K562 (cell line): Measurements from ENCODE around the gene MYRIP. TPM values are rescaled to one million over a fixed set of nuclear protein-coding genes. Genes with fewer than 3 reads are reported as not detected.

Experiments used
- ATAC-seq: fragments of 200-7000 bp; cut with Tn5 transposase; 3 replicates; pipeline ENCODE4 v1.9.1; 2020; ENCODE audit warnings: moderate library complexity
- BruUV-seq: library from RNA; stranded (reverse); fragments of 400-500 nt; replicated peaks from 2 replicates; lab custom pipeline; 2021; lab: Mats Ljungman, UMichigan
- CTCF ChIA-PET: fragments of 300-600 bp; formaldehyde crosslinking; extraction: SDS; loops from one replicate; lab custom pipeline; 2021; ENCODE audit warnings: low intra/inter-chr PET ratio; lab: Yijun Ruan, JAX
- POLR2A ChIA-PET: fragments of 300-600, 350-650 bp; sonication (Branson Sonifier 250); formaldehyde crosslinking; extraction: SDS; loops from one replicate; lab custom pipeline; 2021; ENCODE audit warnings: antibody characterized with exemption, inconsistent platforms; lab: Yijun Ruan, JAX
- DNase-seq, 4 experiments: peaks; one replicate each; pipeline versions ENCODE4 v3.0.0 to v3.0.0-alpha.2; 2011 to 2018; ENCODE audit warnings: low spot score in 3 of 4, mixed read lengths in 3 of 4; ENCODE audit errors: extremely low read depth in 1 of 4
- FAIRE-seq: peaks from 2 replicates; lab custom pipeline; 2011; peaks lifted over from hg19 to GRCh38; lab: Jason Lieb, UNC
- H2AFZ ChIP-seq: 2 replicates; pipeline ENCODE4 v1.6.0; 2011; ENCODE audit warnings: low read depth, low read length, control low read depth, inconsistent platforms
- H3K27ac ChIP-seq: fragments of 200-600 bp; 3 replicates; pipeline ENCODE4 v1.8.0; 2011; ENCODE audit warnings: low read depth, mild to moderate bottlenecking, control low read depth, inconsistent platforms, low read length, moderate library complexity, mixed read lengths; ENCODE audit errors: extremely low read depth
- H3K27me3 ChIP-seq, 2 experiments: fragments of 300-600 bp in 1 of 2; 2 replicates in 1 of 2; 3 replicates in 1 of 2; pipeline versions ENCODE4 v1.6.0 to v1.8.0; 2011; ENCODE audit warnings: inconsistent platforms in 2 of 2, low read length in 2 of 2, mild to moderate bottlenecking in 1 of 2, mixed read lengths in 1 of 2, moderate library complexity in 1 of 2; ENCODE audit not compliant: control insufficient read depth in 2 of 2, insufficient read depth in 2 of 2
- H3K36me3 ChIP-seq: fragments of 300-600 bp; 3 replicates; pipeline ENCODE4 v1.8.0; 2011; ENCODE audit warnings: mild to moderate bottlenecking, low read length, inconsistent platforms; ENCODE audit not compliant: control insufficient read depth, insufficient read depth
- H3K4me1 ChIP-seq, 2 experiments: fragments of 200-600 bp in 1 of 2; replicated peaks in 1 of 2; 2 replicates in 1 of 2; 3 replicates in 1 of 2; pipeline versions ENCODE4 v1.5.1 to v1.8.0; 2011; ENCODE audit warnings: inconsistent platforms in 2 of 2, low read length in 2 of 2, mild to moderate bottlenecking in 1 of 2, mixed read lengths in 1 of 2, moderate library complexity in 1 of 2; ENCODE audit not compliant: control insufficient read depth in 2 of 2, insufficient read depth in 2 of 2
- H3K4me2 ChIP-seq: 2 replicates; pipeline ENCODE4 v1.6.1; 2011; ENCODE audit warnings: low read length, control low read depth, inconsistent platforms, mixed read lengths; ENCODE audit not compliant: insufficient read depth
- H3K4me3 ChIP-seq: fragments of 200-600 bp; sonication (generic), shearing (Covaris generic); 2 replicates; pipeline ENCODE4 v1.5.1; 2016; ENCODE audit warnings: control low read depth, inconsistent platforms
- H3K79me2 ChIP-seq: fragments of 200-600 bp; 3 replicates; pipeline ENCODE4 v1.8.0; 2011; ENCODE audit warnings: low read length, inconsistent platforms; ENCODE audit not compliant: control insufficient read depth, insufficient read depth
- H3K9ac ChIP-seq, 2 experiments: 2 replicates each; pipeline versions ENCODE4 v1.6.0 to v1.6.1; 2011; ENCODE audit warnings: low read depth in 2 of 2, low read length in 2 of 2, control low read depth in 1 of 2, inconsistent platforms in 1 of 2, mild to moderate bottlenecking in 1 of 2, mixed read lengths in 1 of 2; ENCODE audit not compliant: insufficient read depth in 1 of 2
- H3K9me1 ChIP-seq: one replicate; pipeline ENCODE4 v1.6.0; 2011; ENCODE audit warnings: inconsistent platforms, mild to moderate bottlenecking, low read length, moderate library complexity; ENCODE audit not compliant: control insufficient read depth, insufficient read depth
- H3K9me3 ChIP-seq: replicated peaks from 2 replicates; pipeline ENCODE4 v1.5.1; 2011; ENCODE audit warnings: low read depth, low read length, inconsistent platforms; ENCODE audit not compliant: control insufficient read depth, insufficient read depth
- H4K20me1 ChIP-seq: replicated peaks from 2 replicates; pipeline ENCODE4 v1.6.1; 2011; ENCODE audit warnings: low read length, inconsistent platforms, mixed read lengths; ENCODE audit not compliant: control insufficient read depth, insufficient read depth
- ATF4 ChIP-seq: fragments of 450-650 bp; formaldehyde crosslinking; IDR thresholded peaks from 2 replicates; pipeline ENCODE4 v1.4.0; 2022; ENCODE audit warnings: mild to moderate bottlenecking, moderate library complexity
- CBX3 ChIP-seq, 2 experiments: IDR thresholded peaks; 1 replicate in 1 of 2; 2 replicates in 1 of 2; pipeline ENCODE4 v1.6.1; 2012; ENCODE audit warnings: inconsistent platforms in 2 of 2, low read length in 2 of 2, borderline replicate concordance in 1 of 2, control low read depth in 1 of 2
- CREB5 ChIP-seq: fragments of 250-450 bp; sonication (Bioruptor Pico); IDR thresholded peaks from 2 replicates; pipeline ENCODE4 v1.5.0; 2020; ENCODE audit warnings: mild to moderate bottlenecking
- FOXP1 ChIP-seq: sonication (generic); formaldehyde crosslinking; IDR thresholded peaks from 2 replicates; pipeline ENCODE4 v1.8.0; 2022; ENCODE audit warnings: mild to moderate bottlenecking, missing genetic modification reagents
- HNRNPLL ChIP-seq: fragments of 200-400 bp; formaldehyde crosslinking; IDR thresholded peaks from 2 replicates; pipeline ENCODE4 v1.6.1; 2017; ENCODE audit warnings: low read length, low read depth, mild to moderate bottlenecking; ENCODE audit not compliant: poor library complexity, severe bottlenecking
- IRF1 ChIP-seq: sonication (generic); formaldehyde crosslinking; IDR thresholded peaks from 2 replicates; pipeline ENCODE4 v1.8.0; 2022; ENCODE audit warnings: missing genetic modification reagents, mild to moderate bottlenecking, borderline replicate concordance
- POU5F1 ChIP-seq: fragments of 150-350 bp; IDR thresholded peaks from 2 replicates; pipeline ENCODE4 v1.6.1; 2014; ENCODE audit warnings: borderline replicate concordance, low read length, low read depth, mild to moderate bottlenecking; ENCODE audit not compliant: partially characterized antibody
- PYGO2 ChIP-seq: fragments of 450-650 bp; IDR thresholded peaks from 2 replicates; pipeline ENCODE4 v1.6.1; 2016; ENCODE audit warnings: mild to moderate bottlenecking, missing genetic modification characterization, moderate library complexity, missing compliant biosample characterization
- SP1 ChIP-seq: sonication (generic); formaldehyde crosslinking; IDR thresholded peaks from 2 replicates; pipeline ENCODE4 v1.8.1; 2022; ENCODE audit warnings: mild to moderate bottlenecking, missing genetic modification reagents
- SRSF7 ChIP-seq: fragments of 200-400 bp; formaldehyde crosslinking; optimal IDR thresholded peaks from 2 replicates; pipeline ENCODE3; 2017; ENCODE audit warnings: mild to moderate bottlenecking, low read depth, low read length
- TCF7 ChIP-seq: sonication (generic); IDR thresholded peaks from 2 replicates; pipeline ENCODE4 v1.6.1; 2016; ENCODE audit warnings: antibody characterized with exemption, borderline replicate concordance
- ZC3H8 ChIP-seq: fragments of 450-650 bp; IDR thresholded peaks from 2 replicates; pipeline ENCODE4 v1.6.1; 2017
- ZNF717 ChIP-seq: fragments of 250-450 bp; sonication (Bioruptor Pico); IDR thresholded peaks from 2 replicates; pipeline ENCODE4 v1.5.0; 2021
- WGBS: fragments of 100-300 bp; shearing (Covaris generic); methylation state at CpG from one replicate; pipeline ENCODE4 v1.1.6; 2016; ENCODE audit warnings: low coverage, mixed read lengths; ENCODE audit not compliant: insufficient coverage; ENCODE audit errors: missing lambda C conversion rate; 5-methylcytosine and 5-hydroxymethylcytosine counted together
- in situ Hi-C: fragments of 300-500 bp; cut with MboI; formaldehyde crosslinking; loops from 4 replicates; pipeline ENCODE4 v1.15.0; 2018; ENCODE audit warnings: inconsistent platforms, mixed read lengths
- intact Hi-C: fragments of 100-400 bp; cut with micrococcal nuclease; formaldehyde crosslinking; loops from 2 replicates; pipeline ENCODE4 v1.14.2; 2022
- polyA plus RNA-seq, 8 experiments: library from polyadenylated mRNA; depleted of rRNA in 4 of 8; stranded (reverse) in 5 of 8; unstranded in 3 of 8; fragments of >200 nt; fragmentation: Nextera tagmentation in 2 of 8; fragmentation: Illumina TruSeq in 1 of 8; extraction: Ambion mirVana in 2 of 8; extraction: Trizol in 1 of 8; gene quantifications; 2 replicates each; pipeline versions ENCODE4 v1.2.1 to v1.2.3, GENCODE V29; 2011 to 2014; ENCODE audit warnings: inconsistent platforms in 1 of 8, missing spikeins in 1 of 8
- total RNA-seq, 7 experiments: library from RNA; depleted of rRNA in 6 of 7; stranded (reverse); fragments of >200 nt in 6 of 7; fragmentation: Illumina TruSeq in 2 of 7; extraction: Trizol in 2 of 7; gene quantifications; 2 replicates each; pipeline versions ENCODE4 v1.2.1 to v1.2.3, GENCODE V29; 2011 to 2021; ENCODE audit warnings: low replicate concordance in 1 of 7
- TF ChIP-seq, protein P1 (sequence below): sonication (generic); formaldehyde crosslinking; IDR thresholded peaks from 2 replicates; pipeline ENCODE4 v1.5.0; 2020; ENCODE audit warnings: missing genetic modification reagents
- TF ChIP-seq, protein P2 (sequence below): fragments of 450-650 bp; IDR thresholded peaks from 2 replicates; pipeline ENCODE4 v1.6.1; 2018; ENCODE audit warnings: mild to moderate bottlenecking, low read depth; ENCODE audit not compliant: partially characterized antibody

The MYRIP gene
- total and polyA plus RNA-seq, 9 of the 15 experiments (the other 6 are each of a cell fraction or from before 2014, with no cell fraction given): 0.03 to 0.12 TPM; not detected in 7

DNA sequence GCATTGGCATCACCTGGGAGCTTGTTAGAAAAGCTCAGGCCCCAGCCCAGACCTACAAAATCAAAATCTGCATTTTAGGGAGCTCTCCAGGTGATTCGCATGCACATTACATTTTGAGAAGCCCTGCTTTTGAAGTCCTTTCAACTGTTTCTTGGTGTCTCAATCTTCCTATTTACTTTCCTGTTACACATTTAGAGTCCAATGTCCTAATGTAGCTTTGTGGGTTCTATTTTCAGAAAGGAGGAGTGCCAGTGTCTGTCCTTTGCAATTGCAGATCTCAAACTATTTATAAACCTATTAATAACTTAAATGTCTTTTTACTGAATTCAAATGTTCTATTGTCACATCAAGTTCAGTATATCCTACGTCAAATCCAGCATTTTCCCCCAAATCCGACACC lies 27.8 kb upstream of the MYRIP start:
- Histone ChIP-seq H3K27ac (no peak overlapping the region), H4K20me1 (no peaks in the 10 kb centered on the region), H3K79me2 (no peaks in the 10 kb centered on the region), H3K4me1 (no peaks in the 10 kb centered on the region), H2AFZ (no peak overlapping the region), H3K9ac (no peak overlapping the region), H3K4me2 (no peak overlapping the region), H3K9me1 (no peaks in the 10 kb centered on the region), H3K36me3 (no peaks in the 10 kb centered on the region), H3K27me3 (peaks cover 2 to 10% of the 10 kb centered on the region in 2 experiments; a peak in 2 of 5 replicates), H3K9me3 (no peaks in the 10 kb centered on the region), H3K4me3 (no peak overlapping the region)
- intact Hi-C loops (no loop called here), in situ Hi-C loops (no loop called here)
- ATAC-seq (no peak), FAIRE-seq (no peak), DNase-seq (no peak)
- WGBS: 3% methylated on average over 3 of the region's 3 CpGs
- no TSS peak for BruUV-seq
- ChIA-PET CTCF (no interaction called here), POLR2A (no interaction called here)
- no peak for TF ChIP-seq POU5F1
- TF ChIP-seq SP1 (CRISPR knock-in tag): no peak
- TF ChIP-seq CBX3 (IDR thresholded peaks at IDR 0.05; ENCODE audit: borderline replicate concordance in 1 of 2, low read length in 2 of 2): no peak
- no peak for TF ChIP-seq ZC3H8
- TF ChIP-seq CREB5: no peak
- no peak for TF ChIP-seq SRSF7
- no peak for TF ChIP-seq HNRNPLL
- TF ChIP-seq FOXP1 (CRISPR knock-in tag): no peak
- TF ChIP-seq, protein P1, sequence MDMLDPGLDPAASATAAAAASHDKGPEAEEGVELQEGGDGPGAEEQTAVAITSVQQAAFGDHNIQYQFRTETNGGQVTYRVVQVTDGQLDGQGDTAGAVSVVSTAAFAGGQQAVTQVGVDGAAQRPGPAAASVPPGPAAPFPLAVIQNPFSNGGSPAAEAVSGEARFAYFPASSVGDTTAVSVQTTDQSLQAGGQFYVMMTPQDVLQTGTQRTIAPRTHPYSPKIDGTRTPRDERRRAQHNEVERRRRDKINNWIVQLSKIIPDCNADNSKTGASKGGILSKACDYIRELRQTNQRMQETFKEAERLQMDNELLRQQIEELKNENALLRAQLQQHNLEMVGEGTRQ: no peak
- TF ChIP-seq ATF4 (CRISPR knock-in tag): no peak
- TF ChIP-seq, protein P2, sequence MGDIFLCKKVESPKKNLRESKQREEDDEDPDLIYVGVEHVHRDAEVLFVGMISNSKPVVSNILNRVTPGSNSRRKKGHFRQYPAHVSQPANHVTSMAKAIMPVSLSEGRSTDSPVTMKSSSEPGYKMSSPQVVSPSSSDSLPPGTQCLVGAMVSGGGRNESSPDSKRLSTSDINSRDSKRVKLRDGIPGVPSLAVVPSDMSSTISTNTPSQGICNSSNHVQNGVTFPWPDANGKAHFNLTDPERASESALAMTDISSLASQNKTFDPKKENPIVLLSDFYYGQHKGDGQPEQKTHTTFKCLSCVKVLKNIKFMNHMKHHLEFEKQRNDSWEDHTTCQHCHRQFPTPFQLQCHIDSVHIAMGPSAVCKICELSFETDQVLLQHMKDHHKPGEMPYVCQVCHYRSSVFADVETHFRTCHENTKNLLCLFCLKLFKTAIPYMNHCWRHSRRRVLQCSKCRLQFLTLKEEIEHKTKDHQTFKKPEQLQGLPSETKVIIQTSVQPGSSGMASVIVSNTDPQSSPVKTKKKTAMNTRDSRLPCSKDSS: no peak
- TF ChIP-seq ZNF717 (CRISPR knock-in tag): no peak
- no peak for TF ChIP-seq PYGO2 (tag)
- no peak for TF ChIP-seq IRF1 (CRISPR knock-in tag)
- no peak for TF ChIP-seq TCF7
